NT2/D1 (cell line): ENCODE measurements around the gene PGGHG.

Source experiments
- SUZ12 ChIP-seq: IDR thresholded peaks from 2 replicates; pipeline ENCODE4 v1.6.1; 2011; ENCODE audit not compliant: insufficient read length, insufficient read depth; ENCODE audit errors: extremely low read depth
- YY1 ChIP-seq: IDR thresholded peaks from 2 replicates; pipeline ENCODE4 v1.6.1; 2011; ENCODE audit not compliant: insufficient read length, insufficient read depth

DNA sequence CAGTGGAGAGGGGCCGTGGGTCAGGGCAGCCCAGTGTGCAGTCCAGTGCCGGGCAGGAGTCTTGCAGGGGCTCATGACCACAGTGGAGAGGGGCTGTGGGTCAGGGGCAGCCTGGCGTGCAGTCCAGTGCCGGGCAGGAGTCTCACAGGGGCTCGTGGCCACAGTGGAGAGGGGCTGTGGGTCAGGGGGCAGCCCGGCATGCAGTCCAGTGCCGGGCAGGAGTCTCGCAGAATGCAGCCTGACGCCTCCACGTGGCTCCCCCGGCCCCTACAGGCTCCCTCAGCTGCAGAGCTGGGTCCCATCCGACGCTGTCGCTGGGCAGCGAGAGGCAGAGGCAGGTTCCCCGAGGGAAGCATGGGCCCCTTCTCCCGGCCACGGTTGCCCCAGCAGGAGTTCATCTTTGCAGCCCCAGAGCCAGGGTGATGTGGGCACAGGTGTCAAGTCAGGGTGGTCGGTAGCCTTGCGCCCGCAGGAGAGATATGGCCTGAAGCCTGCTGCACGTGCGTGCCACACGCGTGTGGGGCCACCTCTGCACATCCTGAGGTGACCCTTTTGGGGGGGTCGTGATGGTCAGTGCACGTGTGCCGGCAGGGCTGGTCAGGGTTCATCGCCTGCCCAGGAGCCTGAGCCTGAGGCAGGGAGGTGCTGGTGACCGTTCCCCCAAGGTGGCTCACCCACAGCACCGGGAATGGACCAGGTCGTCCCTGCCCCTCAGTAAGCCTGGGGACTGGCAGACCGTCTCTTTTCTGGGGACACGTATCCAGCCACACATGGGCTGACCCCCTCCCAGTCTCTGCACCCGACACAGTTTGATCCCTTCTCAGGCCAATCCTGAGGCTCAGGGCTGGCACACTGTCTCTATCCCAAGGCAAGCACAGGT lies 7.5 kb downstream of the PGGHG start:
- TF ChIP-seq SUZ12 (no peak), YY1 (no peak)
